IPS DF 4.7 (cell line): ENCODE measurements around the gene CMC2.

ENCODE experiments used
- DNase-seq: peaks from one replicate; pipeline ENCODE4 v3.0.0-alpha.2; 2013; ENCODE audit warnings: low spot score; ENCODE audit errors: extremely low read depth

Gene CMC2

GRCh38 chr16:80932708-80933095, 74.0 kb downstream of the CMC2 start:
- DNase-seq = no peak

- no peak for DNase-seq
Observed at GRCh38 chr16:80931801-80932707, 74.6 kb downstream of the CMC2 start.

GRCh38 chr16:80924372-80924978, 82.2 kb downstream of the CMC2 start:
- DNase-seq = no peak

- no peak for DNase-seq
Observed at GRCh38 chr16:80923356-80923755, 83.3 kb downstream of the CMC2 start.
